ENCODE measurements around the gene TLK1. TPM values are rescaled to one million over a fixed set of nuclear protein-coding genes. Genes with fewer than 3 reads are reported as not detected.

Gene TLK1
- total RNA-seq, 2 donors from 2014 or later = 50.5 to 95.8 TPM

GRCh38 chr2:170973225-170973491 is 187.5 kb downstream of the TLK1 start:
- intact Hi-C loops (cut with DNase I) = loop anchor here (1.0 to 5.0 kb wide), 4 partner anchors 186 to 714 kb away; partner anchors contain the start of genes DCAF17, DYNC1I2 and METTL8
- 5% methylated on average over 12 of the region's 12 CpGs for WGBS
- DNase-seq (ENCODE audit: low spot score) = no peak
- Histone ChIP-seq H3K36me3 (no peaks in the 10 kb centered on the region), H3K4me1 (replicated peaks) (no peaks in the 10 kb centered on the region), H3K27me3 (replicated peaks; ENCODE audit: insufficient read depth) (no peaks in the 10 kb centered on the region), H3K4me3 (peak overlapping the region; percentile 55 to 62), H3K9me3 (no peaks in the 10 kb centered on the region), H3K27ac (no peak overlapping the region)
- TF ChIP-seq POLR2AphosphoS5 (IDR thresholded peaks at IDR 0.05) (no peak), POLR2A (IDR thresholded peaks at IDR 0.05) (no peak), CTCF (IDR thresholded peaks at IDR 0.05) (no peak)

GRCh38 chr2:170972296-170973224 is 188.1 kb downstream of the TLK1 start:
- 49% methylated on average over 20 of the region's 20 CpGs for WGBS
- Histone ChIP-seq H3K9me3 (no peaks in the 10 kb centered on the region), H3K27ac (peak overlapping the region in 1 of 2 donors; percentile 9), H3K36me3 (no peaks in the 10 kb centered on the region), H3K4me3 (peak overlapping the region; percentile 55 to 62), H3K27me3 (replicated peaks; ENCODE audit: insufficient read depth) (no peaks in the 10 kb centered on the region), H3K4me1 (replicated peaks) (no peaks in the 10 kb centered on the region)
- intact Hi-C loops (cut with DNase I) = loop anchor here (1.0 to 5.0 kb wide), 4 partner anchors 187 to 715 kb away; partner anchors contain the start of genes DCAF17, DYNC1I2 and METTL8
- TF ChIP-seq POLR2AphosphoS5 (IDR thresholded peaks at IDR 0.05) (no peak), CTCF (IDR thresholded peaks at IDR 0.05) (no peak), POLR2A (IDR thresholded peaks at IDR 0.05) (no peak)
- DNase-seq (ENCODE audit: low spot score) = no peak

- H3K4me3 ChIP-seq = no peak overlapping the region
- no peak for DNase-seq (ENCODE audit: low spot score)
- H3K36me3 ChIP-seq = peaks cover 0 to 2% of the 10 kb centered on the region in 2 donors
- TF ChIP-seq POLR2AphosphoS5 (IDR thresholded peaks at IDR 0.05) (no peak), POLR2A (IDR thresholded peaks at IDR 0.05) (no peak), CTCF (IDR thresholded peaks at IDR 0.05) (no peak)
- no peak overlapping the region for H3K27ac ChIP-seq
- H3K27me3 ChIP-seq (replicated peaks; ENCODE audit: insufficient read depth) = no peaks in the 10 kb centered on the region
- no peaks in the 10 kb centered on the region for H3K4me1 ChIP-seq (replicated peaks)
- intact Hi-C loops (cut with DNase I) = loop anchor here (5.0 kb wide), 2 partner anchors 461 to 716 kb away; partner anchors contain the start of genes DCAF17, DYNC1I2 and METTL8
- WGBS = 89% methylated on average over 3 of the region's 3 CpGs
- H3K9me3 ChIP-seq = no peaks in the 10 kb centered on the region
Observed at GRCh38 chr2:170971071-170971470, 189.6 kb downstream of the TLK1 start.

- no peak for DNase-seq (ENCODE audit: low spot score)
- H3K27ac ChIP-seq = no peak overlapping the region
- TF ChIP-seq POLR2A (IDR thresholded peaks at IDR 0.05) = no peak
- no peak for TF ChIP-seq CTCF (IDR thresholded peaks at IDR 0.05)
- peaks cover 0 to 6% of the 10 kb centered on the region in 2 donors for H3K36me3 ChIP-seq
- intact Hi-C loops (cut with DNase I) = loop anchor here (5.0 kb wide), 2 partner anchors 462 to 717 kb away; partner anchors contain the start of genes DCAF17, DYNC1I2 and METTL8
- WGBS = 64% methylated on average over 10 of the region's 10 CpGs
- H3K9me3 ChIP-seq = no peaks in the 10 kb centered on the region
- no peaks in the 10 kb centered on the region for H3K4me1 ChIP-seq (replicated peaks)
- H3K27me3 ChIP-seq (replicated peaks; ENCODE audit: insufficient read depth) = no peaks in the 10 kb centered on the region
- no peak overlapping the region for H3K4me3 ChIP-seq
Observed at GRCh38 chr2:170969872-170970496, 190.7 kb downstream of the TLK1 start.
